ENCODE data around the gene GABRA4. TPM values are rescaled to one million over a fixed set of nuclear protein-coding genes. Genes with fewer than 3 reads are reported as not detected.

GABRA4 gene
- total RNA-seq, 2 donors from 2014 or later, result 0.08 TPM; not detected in 1

GRCh38 chr4:46922205-46922604 lies 71.2 kb downstream of the GABRA4 start:
- no peak for TF ChIP-seq CTCF (IDR thresholded peaks at IDR 0.05)
- Histone ChIP-seq H3K36me3 (no peaks in the 10 kb centered on the region), H3K9ac (ENCODE audit: low read depth in 2 of 2, low read length in 2 of 2) (no peak overlapping the region), H3K4me3 (no peak overlapping the region), H3K27me3 (no peaks in the 10 kb centered on the region), H3K9me3 (no peaks in the 10 kb centered on the region), H3K27ac (no peak overlapping the region), H3K4me1 (no peaks in the 10 kb centered on the region)
- DNase-seq, result no peak
- intact Hi-C loops (cut with DNase I), result no loop called here

GRCh38 chr4:46909078-46909477 lies 84.3 kb downstream of the GABRA4 start, which contains the start of gene COX7B2:
Gene COX7B2, minus strand, starts transcription at chr4:46909245. Its CDS starts 174,053 bp downstream, at chr4:46735192.
- Histone ChIP-seq H3K9ac (ENCODE audit: low read depth in 2 of 2, low read length in 2 of 2) (no peak within 1 kb of the TSS), H3K36me3 (no peaks in the 10 kb centered on the region), H3K4me3 (no peak within 1 kb of the TSS), H3K9me3 (no peaks in the 10 kb centered on the region), H3K27ac (no peak within 1 kb of the TSS), H3K4me1 (no peaks in the 10 kb centered on the region), H3K27me3 (no peaks in the 10 kb centered on the region)
- intact Hi-C loops (cut with DNase I), result no loop called here
- no peak for TF ChIP-seq CTCF (IDR thresholded peaks at IDR 0.05)
- DNase-seq, result no peak

- DNase-seq, result no peak
- Histone ChIP-seq H3K4me1 (no peaks in the 10 kb centered on the region), H3K9me3 (no peaks in the 10 kb centered on the region), H3K27me3 (no peaks in the 10 kb centered on the region), H3K9ac (ENCODE audit: low read depth in 2 of 2, low read length in 2 of 2) (no peak overlapping the region), H3K36me3 (no peaks in the 10 kb centered on the region), H3K27ac (no peak overlapping the region), H3K4me3 (no peak overlapping the region)
- intact Hi-C loops (cut with DNase I), result no loop called here
- TF ChIP-seq CTCF (IDR thresholded peaks at IDR 0.05), result no peak
Observed at GRCh38 chr4:46908148-46908547, 85.2 kb downstream of the GABRA4 start.

- Histone ChIP-seq H3K36me3 (no peaks in the 10 kb centered on the region), H3K27ac (no peak overlapping the region), H3K4me3 (no peak overlapping the region), H3K27me3 (no peaks in the 10 kb centered on the region), H3K9me3 (no peaks in the 10 kb centered on the region), H3K4me1 (no peaks in the 10 kb centered on the region), H3K9ac (ENCODE audit: low read depth in 2 of 2, low read length in 2 of 2) (no peak overlapping the region)
- no peak for DNase-seq
- intact Hi-C loops (cut with DNase I), result no loop called here
- TF ChIP-seq CTCF (IDR thresholded peaks at IDR 0.05), result no peak
Observed at GRCh38 chr4:46900082-46900481, 93.3 kb downstream of the GABRA4 start.

DNA sequence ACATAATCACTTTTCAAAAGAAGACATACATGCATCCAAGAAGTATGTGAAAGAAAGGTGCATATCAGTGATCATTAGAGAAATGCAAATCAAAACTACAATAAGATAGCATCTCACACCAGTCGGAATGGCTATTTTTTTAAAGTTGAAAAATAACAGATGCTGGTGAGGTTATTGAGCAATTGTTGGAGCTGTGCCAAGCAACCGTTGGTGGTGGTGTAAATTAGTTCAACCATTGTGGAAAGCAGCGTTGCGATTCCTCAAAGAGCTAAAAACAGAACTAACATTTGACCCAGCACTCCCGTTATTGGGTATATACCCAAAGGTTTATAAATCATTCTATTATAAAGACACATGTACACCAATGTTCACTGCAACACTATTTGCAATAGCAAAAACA lies 98.6 kb downstream of the GABRA4 start:
- Histone ChIP-seq H3K4me3 (no peak overlapping the region), H3K4me1 (no peaks in the 10 kb centered on the region), H3K9ac (ENCODE audit: low read depth in 2 of 2, low read length in 2 of 2) (no peak overlapping the region), H3K27ac (no peak overlapping the region), H3K9me3 (no peaks in the 10 kb centered on the region), H3K27me3 (no peaks in the 10 kb centered on the region), H3K36me3 (no peaks in the 10 kb centered on the region)
- no peak for DNase-seq
- no peak for TF ChIP-seq CTCF (IDR thresholded peaks at IDR 0.05)
- intact Hi-C loops (cut with DNase I), result no loop called here

- no peak overlapping the region for H3K9ac ChIP-seq (ENCODE audit: low read depth in 2 of 2, low read length in 2 of 2)
- no peak for DNase-seq
- H3K27ac ChIP-seq, result no peak overlapping the region
- H3K36me3 ChIP-seq, result no peaks in the 10 kb centered on the region
- no peak overlapping the region for H3K4me3 ChIP-seq
- no peaks in the 10 kb centered on the region for H3K27me3 ChIP-seq
- TF ChIP-seq CTCF (IDR thresholded peaks at IDR 0.05), result no peak
- intact Hi-C loops (cut with DNase I), result no loop called here
- no peaks in the 10 kb centered on the region for H3K9me3 ChIP-seq
- no peaks in the 10 kb centered on the region for H3K4me1 ChIP-seq
Observed at GRCh38 chr4:46890056-46890455, 103.3 kb downstream of the GABRA4 start.
